ENCODE data around the gene DISP3.
A peak's percentile ranks its signal among the peaks of the same experiment; 100 is the strongest.

DISP3 gene

GRCh38 chr1:11478571-11479374 lies at the start of gene DISP3:
Gene DISP3 (plus strand): TSS chr1:11479155. CDS start chr1:11500993, 21,838 bp downstream.
- DNase-seq (ENCODE audit: extremely low read depth in 1 of 2, low read depth in 1 of 2): peak; percentile 51 to 67

- DNase-seq (ENCODE audit: extremely low read depth in 1 of 2, low read depth in 1 of 2): no peak
These were observed 49.7 kb upstream of the DISP3 start for GRCh38 chr1:11429226-11429625.

- DNase-seq (ENCODE audit: extremely low read depth in 1 of 2, low read depth in 1 of 2): no peak
These were observed 49.0 kb upstream of the DISP3 start for GRCh38 chr1:11429935-11430334.

- DNase-seq (ENCODE audit: extremely low read depth in 1 of 2, low read depth in 1 of 2): no peak
These were observed 46.9 kb upstream of the DISP3 start for GRCh38 chr1:11431941-11432507.

GRCh38 chr1:11432526-11432925 lies 46.4 kb upstream of the DISP3 start:
- DNase-seq (ENCODE audit: extremely low read depth in 1 of 2, low read depth in 1 of 2): no peak

GRCh38 chr1:11434501-11434900 lies 44.5 kb upstream of the DISP3 start:
- no peak for DNase-seq (ENCODE audit: extremely low read depth in 1 of 2, low read depth in 1 of 2)

GRCh38 chr1:11434926-11435325 lies 44.0 kb upstream of the DISP3 start:
- no peak for DNase-seq (ENCODE audit: extremely low read depth in 1 of 2, low read depth in 1 of 2)

- no peak for DNase-seq (ENCODE audit: extremely low read depth in 1 of 2, low read depth in 1 of 2)
These were observed 40.0 kb upstream of the DISP3 start for GRCh38 chr1:11438996-11439395.

- DNase-seq (ENCODE audit: extremely low read depth in 1 of 2, low read depth in 1 of 2): no peak
These were observed 37.6 kb upstream of the DISP3 start for GRCh38 chr1:11441211-11441952.

- no peak for DNase-seq (ENCODE audit: extremely low read depth in 1 of 2, low read depth in 1 of 2)
These were observed 35.9 kb upstream of the DISP3 start for GRCh38 chr1:11443043-11443442.

- DNase-seq (ENCODE audit: extremely low read depth in 1 of 2, low read depth in 1 of 2): no peak
These were observed 34.8 kb upstream of the DISP3 start for GRCh38 chr1:11443961-11444658.

GRCh38 chr1:11444907-11445306 lies 34.0 kb upstream of the DISP3 start:
- no peak for DNase-seq (ENCODE audit: extremely low read depth in 1 of 2, low read depth in 1 of 2)

GRCh38 chr1:11447903-11448302 lies 31.1 kb upstream of the DISP3 start:
- no peak for DNase-seq (ENCODE audit: extremely low read depth in 1 of 2, low read depth in 1 of 2)

GRCh38 chr1:11448373-11449099 lies 30.4 kb upstream of the DISP3 start:
- DNase-seq (ENCODE audit: extremely low read depth in 1 of 2, low read depth in 1 of 2): no peak

GRCh38 chr1:11449100-11449403 lies 29.9 kb upstream of the DISP3 start:
- DNase-seq (ENCODE audit: extremely low read depth in 1 of 2, low read depth in 1 of 2): no peak

- no peak for DNase-seq (ENCODE audit: extremely low read depth in 1 of 2, low read depth in 1 of 2)
These were observed 28.6 kb upstream of the DISP3 start for GRCh38 chr1:11450310-11450709.

GRCh38 chr1:11453742-11454491 lies 25.0 kb upstream of the DISP3 start:
- no peak for DNase-seq (ENCODE audit: extremely low read depth in 1 of 2, low read depth in 1 of 2)

GRCh38 chr1:11455967-11456570 lies 22.9 kb upstream of the DISP3 start:
- no peak for DNase-seq (ENCODE audit: extremely low read depth in 1 of 2, low read depth in 1 of 2)

- no peak for DNase-seq (ENCODE audit: extremely low read depth in 1 of 2, low read depth in 1 of 2)
These were observed 22.0 kb upstream of the DISP3 start for GRCh38 chr1:11456965-11457364.

- DNase-seq (ENCODE audit: extremely low read depth in 1 of 2, low read depth in 1 of 2): no peak
These were observed 20.1 kb upstream of the DISP3 start for GRCh38 chr1:11458811-11459275.

Data from stimulated activated CD8-positive, alpha-beta memory T cell treated with anti-CD3 and anti-CD28 coated beads, Interleukin-7, amount 100 ng/mL, for 48 hours (primary cell).